Measurements from ENCODE around the gene TM4SF4. TPM values are rescaled to one million over a fixed set of nuclear protein-coding genes. Genes with fewer than 3 reads are reported as not detected.

The TM4SF4 gene
- total RNA-seq, 2 experiments from 2014 or later = not detected

GRCh38 chr3:149462581-149463011 lies 11.9 kb upstream of the TM4SF4 start:
- H3K4me1 Mint-ChIP-seq = no peaks in the 10 kb centered on the region
- H3K27ac Mint-ChIP-seq = no peak overlapping the region
- H3K36me3 Mint-ChIP-seq (ENCODE audit: low read depth) = no peaks in the 10 kb centered on the region
- H3K9me3 Mint-ChIP-seq = no peaks in the 10 kb centered on the region
- CTCF ChIA-PET = no interaction called here
- no peak overlapping the region for H3K4me3 Mint-ChIP-seq
- POLR2A ChIA-PET = no interaction called here
- DNase-seq = no peak
- peaks cover 2% of the 10 kb centered on the region for H3K27me3 Mint-ChIP-seq

GRCh38 chr3:149463921-149464320 lies 10.6 kb upstream of the TM4SF4 start:
- no peaks in the 10 kb centered on the region for H3K27me3 Mint-ChIP-seq
- ChIA-PET CTCF (no interaction called here), POLR2A (no interaction called here)
- DNase-seq = no peak
- no peaks in the 10 kb centered on the region for H3K36me3 Mint-ChIP-seq (ENCODE audit: low read depth)
- no peak overlapping the region for H3K4me3 Mint-ChIP-seq
- no peak overlapping the region for H3K27ac Mint-ChIP-seq
- no peaks in the 10 kb centered on the region for H3K4me1 Mint-ChIP-seq
- H3K9me3 Mint-ChIP-seq = no peaks in the 10 kb centered on the region

DNA sequence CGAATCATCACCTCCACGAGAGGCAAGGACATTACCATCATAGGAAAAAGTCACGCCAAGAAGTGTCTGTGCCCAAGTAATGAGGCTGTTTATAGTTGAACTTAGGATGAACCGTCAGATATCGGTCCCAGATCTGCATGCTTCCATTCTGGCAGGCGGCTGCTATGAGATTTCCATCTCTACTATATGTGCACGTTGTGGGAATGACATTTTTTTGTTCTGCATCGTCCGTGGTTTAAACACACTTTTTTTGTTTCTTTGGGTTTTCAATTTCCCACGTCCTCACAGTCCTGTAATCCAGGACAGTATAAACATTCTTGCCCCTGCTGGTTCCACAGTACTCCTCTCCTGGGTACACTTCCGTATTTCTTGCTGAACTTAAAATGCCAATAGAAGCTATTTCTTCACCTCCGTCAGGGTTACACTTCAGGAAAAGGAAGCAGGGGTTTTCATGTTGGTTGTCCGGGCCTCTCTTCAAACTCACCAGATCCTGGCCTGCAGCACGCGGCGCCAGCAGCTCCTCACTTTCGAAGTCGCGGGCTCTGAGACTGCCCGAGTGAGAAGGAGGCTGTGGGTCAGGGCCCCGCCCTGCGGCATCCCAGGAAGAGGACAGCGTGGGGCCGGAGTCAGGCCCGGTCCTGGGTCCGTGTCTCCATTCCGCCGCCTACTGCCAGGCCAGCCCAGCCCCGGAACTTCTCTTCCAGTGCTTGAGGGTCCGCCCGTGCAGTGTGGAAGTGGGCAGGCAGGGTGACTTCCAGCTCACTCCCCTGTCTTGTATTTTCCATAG lies 9.8 kb upstream of the TM4SF4 start:
- Mint-ChIP-seq H3K4me1 (no peaks in the 10 kb centered on the region), H3K36me3 (ENCODE audit: low read depth) (no peaks in the 10 kb centered on the region), H3K27ac (no peak overlapping the region), H3K9me3 (no peaks in the 10 kb centered on the region), H3K4me3 (no peak overlapping the region), H3K27me3 (no peaks in the 10 kb centered on the region)
- POLR2A ChIA-PET = no interaction called here
- DNase-seq = no peak
- CTCF ChIA-PET = no interaction called here

- H3K4me3 Mint-ChIP-seq = no peak overlapping the region
- DNase-seq = no peak
- H3K36me3 Mint-ChIP-seq (ENCODE audit: low read depth) = no peaks in the 10 kb centered on the region
- ChIA-PET CTCF (no interaction called here), POLR2A (no interaction called here)
- no peak overlapping the region for H3K27ac Mint-ChIP-seq
- peaks cover 2% of the 10 kb centered on the region for H3K27me3 Mint-ChIP-seq
- no peaks in the 10 kb centered on the region for H3K4me1 Mint-ChIP-seq
- H3K9me3 Mint-ChIP-seq = no peaks in the 10 kb centered on the region
Measured at GRCh38 chr3:149465351-149465883, 9.1 kb upstream of the TM4SF4 start.

DNA sequence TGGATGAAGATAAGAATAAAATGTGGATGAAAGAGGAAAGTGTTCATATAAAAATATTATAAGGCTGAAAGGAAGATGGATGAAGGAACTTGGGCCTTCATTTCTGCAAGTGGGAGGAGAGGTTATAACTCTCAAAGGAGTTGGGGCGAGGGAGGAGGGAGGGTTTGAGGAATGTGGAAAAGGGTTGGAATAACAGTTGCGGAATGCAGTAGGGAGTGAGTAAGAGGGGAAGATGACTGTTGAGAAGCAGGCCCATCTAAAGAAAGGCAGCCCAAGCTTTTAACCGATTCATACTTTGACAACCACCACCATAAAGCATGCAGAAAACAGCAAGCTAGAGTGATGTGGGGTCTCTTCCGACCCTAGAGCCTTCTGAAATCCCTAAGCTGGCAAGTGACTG lies 8.3 kb upstream of the TM4SF4 start:
- Mint-ChIP-seq H3K4me3 (no peak overlapping the region), H3K36me3 (ENCODE audit: low read depth) (no peaks in the 10 kb centered on the region), H3K27ac (no peak overlapping the region), H3K9me3 (no peaks in the 10 kb centered on the region), H3K4me1 (no peaks in the 10 kb centered on the region), H3K27me3 (peaks cover 2% of the 10 kb centered on the region)
- no peak for DNase-seq
- POLR2A ChIA-PET = no interaction called here
- CTCF ChIA-PET = no interaction called here

- DNase-seq = no peak
- Mint-ChIP-seq H3K36me3 (ENCODE audit: low read depth) (no peaks in the 10 kb centered on the region), H3K9me3 (no peaks in the 10 kb centered on the region), H3K4me3 (no peak overlapping the region), H3K4me1 (no peaks in the 10 kb centered on the region), H3K27ac (no peak overlapping the region), H3K27me3 (peaks cover 14% of the 10 kb centered on the region)
- POLR2A ChIA-PET = no interaction called here
- CTCF ChIA-PET = no interaction called here
Measured at GRCh38 chr3:149468504-149469212, 5.8 kb upstream of the TM4SF4 start.

DNA sequence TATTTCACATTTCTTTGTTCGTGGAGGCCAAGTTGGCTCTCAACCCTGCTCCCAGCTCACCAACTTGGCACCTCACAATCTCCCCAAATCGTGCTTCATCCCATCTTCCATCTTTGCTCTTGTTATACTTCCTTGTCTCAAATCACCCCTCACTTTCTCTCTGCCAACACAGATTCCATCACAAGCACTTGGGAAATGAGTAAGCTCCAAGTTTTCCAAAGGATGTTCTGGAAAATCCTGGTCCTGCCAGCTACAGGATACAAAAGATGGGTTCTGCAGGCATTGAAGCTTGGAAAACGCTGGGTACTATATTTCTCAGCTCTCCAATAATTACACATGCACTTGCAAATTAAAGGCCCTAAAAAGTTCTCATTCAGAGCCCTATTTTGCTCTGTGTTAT lies 4.1 kb upstream of the TM4SF4 start:
- no peaks in the 10 kb centered on the region for H3K4me1 Mint-ChIP-seq
- peaks cover 18% of the 10 kb centered on the region for H3K27me3 Mint-ChIP-seq
- no peaks in the 10 kb centered on the region for H3K36me3 Mint-ChIP-seq (ENCODE audit: low read depth)
- no peak overlapping the region for H3K27ac Mint-ChIP-seq
- POLR2A ChIA-PET = no interaction called here
- H3K4me3 Mint-ChIP-seq = no peak overlapping the region
- CTCF ChIA-PET = interaction anchor here (1.2 to 1.8 kb wide), 3 partner anchors 9 to 301 kb away, joined by 3 to 8 read pairs (median 6); no protein-coding TSS in a partner anchor
- no peaks in the 10 kb centered on the region for H3K9me3 Mint-ChIP-seq
- DNase-seq = no peak

DNA sequence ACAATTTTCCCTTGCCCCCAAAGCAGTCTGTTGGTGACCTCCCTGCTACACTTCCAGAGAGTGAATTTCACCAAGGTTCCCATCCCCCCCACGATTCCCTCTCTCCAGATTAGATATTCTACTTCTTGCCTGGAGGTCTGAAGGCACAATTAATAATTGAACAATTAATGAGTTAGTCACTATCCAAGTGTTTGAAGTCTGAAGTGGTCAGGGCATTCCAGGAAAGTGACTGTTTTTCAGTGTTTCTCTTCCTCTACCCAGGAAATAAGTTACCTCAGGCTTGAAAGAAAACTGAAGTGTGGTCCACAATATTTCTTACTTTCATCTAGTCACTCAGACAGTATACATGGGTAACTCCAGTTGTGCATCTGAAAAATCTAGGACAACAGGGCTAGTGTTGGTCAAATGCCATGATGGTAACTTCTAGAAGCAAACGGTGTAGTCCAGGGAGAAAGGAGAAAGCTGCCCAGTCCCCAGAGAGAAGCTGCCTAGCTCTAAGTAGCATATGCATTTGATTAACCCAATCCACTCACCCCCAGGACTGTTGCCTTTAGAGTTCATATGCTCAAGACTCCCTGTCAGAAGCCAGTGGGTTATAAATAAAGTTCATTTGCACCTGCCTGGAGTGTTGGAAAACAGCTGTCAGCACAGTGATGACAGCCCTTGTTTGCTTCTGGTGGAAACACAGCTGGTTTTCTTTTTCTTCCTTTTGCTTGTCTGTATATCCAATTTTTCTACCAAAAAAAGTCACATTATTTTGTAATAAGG lies 2.3 kb upstream of the TM4SF4 start:
- Mint-ChIP-seq H3K27me3 (peaks cover 18% of the 10 kb centered on the region), H3K27ac (no peak overlapping the region), H3K4me1 (no peaks in the 10 kb centered on the region), H3K4me3 (no peak overlapping the region), H3K9me3 (no peaks in the 10 kb centered on the region), H3K36me3 (ENCODE audit: low read depth) (no peaks in the 10 kb centered on the region)
- no peak for DNase-seq
- CTCF ChIA-PET = no interaction called here
- POLR2A ChIA-PET = no interaction called here

DNA sequence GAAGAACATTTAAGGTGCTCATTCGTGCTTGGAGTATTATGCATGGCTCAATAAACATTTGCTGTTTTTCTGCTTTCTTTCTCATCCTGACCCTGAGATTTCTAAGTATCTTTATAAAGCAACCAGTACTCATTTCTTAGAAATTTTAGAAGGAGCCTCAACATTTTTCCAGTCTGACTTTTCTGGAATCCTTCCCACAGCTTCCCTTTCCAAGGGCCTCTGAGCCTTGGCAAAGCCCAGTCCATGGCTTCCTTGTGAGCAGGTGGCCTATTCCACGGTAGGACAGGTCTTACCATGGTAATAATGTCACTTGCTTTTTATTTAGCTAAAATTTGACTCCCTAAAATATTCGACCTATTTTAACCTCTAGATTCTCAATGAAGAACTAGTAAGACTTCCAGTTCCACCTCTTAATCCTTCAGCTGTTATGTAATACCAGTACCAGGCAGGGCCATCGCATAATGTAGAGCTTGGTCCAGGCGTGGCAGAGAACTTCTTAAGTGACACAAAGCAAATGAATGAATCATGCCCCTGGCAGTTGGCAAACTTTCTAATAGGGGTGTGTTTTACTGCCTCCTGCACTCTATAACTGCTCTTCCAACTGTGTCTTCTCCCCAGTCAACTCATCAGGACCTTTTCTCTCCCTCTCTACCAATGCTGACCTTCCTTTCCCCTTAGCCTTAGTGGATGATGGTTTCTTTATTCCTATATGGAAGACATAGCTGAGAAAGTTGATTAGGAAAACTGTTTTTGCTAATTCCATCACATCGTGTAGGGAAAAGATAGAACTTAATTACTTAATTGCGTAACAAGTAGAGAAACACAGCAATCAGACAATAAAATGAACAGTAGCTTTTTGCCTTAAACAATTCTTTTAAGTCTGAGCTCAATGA lies 894 bp upstream of the TM4SF4 start:
- Mint-ChIP-seq H3K9me3 (no peaks in the 10 kb centered on the region), H3K27ac (no peak overlapping the region), H3K27me3 (peaks cover 20% of the 10 kb centered on the region), H3K4me3 (no peak overlapping the region), H3K4me1 (no peaks in the 10 kb centered on the region), H3K36me3 (ENCODE audit: low read depth) (no peaks in the 10 kb centered on the region)
- POLR2A ChIA-PET = no interaction called here
- DNase-seq = no peak
- CTCF ChIA-PET = interaction anchor here (1.1 kb wide), 1 partner anchor 21 kb away, joined by 3 read pairs; no protein-coding TSS in a partner anchor

- H3K9me3 Mint-ChIP-seq = no peaks in the 10 kb centered on the region
- no peak for DNase-seq
- CTCF ChIA-PET = interaction anchor here (0.8 kb wide), 1 partner anchor 12 kb away, joined by 3 read pairs; no protein-coding TSS in a partner anchor
- POLR2A ChIA-PET = no interaction called here
- no peaks in the 10 kb centered on the region for H3K36me3 Mint-ChIP-seq (ENCODE audit: low read depth)
- no peak overlapping the region for H3K4me3 Mint-ChIP-seq
- no peak overlapping the region for H3K27ac Mint-ChIP-seq
- no peaks in the 10 kb centered on the region for H3K4me1 Mint-ChIP-seq
- peaks cover 20% of the 10 kb centered on the region for H3K27me3 Mint-ChIP-seq
Measured at GRCh38 chr3:149475451-149476060, 1.1 kb downstream of the TM4SF4 start.

DNA sequence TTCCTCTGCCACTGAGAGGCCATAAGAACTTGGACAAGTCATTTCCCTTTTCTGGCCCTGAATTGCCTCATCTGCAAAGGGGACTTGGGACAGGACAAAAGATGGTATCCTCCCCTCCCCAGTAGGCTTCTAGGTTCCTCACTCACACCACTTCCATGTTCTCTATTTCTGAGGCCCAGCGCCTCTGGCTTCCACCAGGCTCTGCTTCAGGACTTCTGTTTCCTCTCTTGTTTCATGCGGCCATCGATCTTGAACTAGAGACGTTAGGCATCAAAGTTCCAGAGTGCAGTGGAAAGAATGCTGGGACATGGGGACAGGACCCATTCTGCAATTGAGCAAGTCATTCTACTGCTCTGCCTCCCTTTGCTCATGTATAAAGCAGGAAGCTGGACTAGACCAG lies 1.7 kb downstream of the TM4SF4 start:
- Mint-ChIP-seq H3K4me3 (no peak overlapping the region), H3K9me3 (no peaks in the 10 kb centered on the region), H3K27me3 (peaks cover 20% of the 10 kb centered on the region), H3K4me1 (no peaks in the 10 kb centered on the region), H3K27ac (no peak overlapping the region), H3K36me3 (ENCODE audit: low read depth) (no peaks in the 10 kb centered on the region)
- CTCF ChIA-PET = no interaction called here
- DNase-seq = no peak
- POLR2A ChIA-PET = no interaction called here

GRCh38 chr3:149479621-149480325 lies 5.3 kb downstream of the TM4SF4 start:
- Mint-ChIP-seq H3K9me3 (no peaks in the 10 kb centered on the region), H3K4me1 (no peaks in the 10 kb centered on the region), H3K27ac (no peak overlapping the region), H3K27me3 (peaks cover 12% of the 10 kb centered on the region), H3K36me3 (ENCODE audit: low read depth) (no peaks in the 10 kb centered on the region), H3K4me3 (no peak overlapping the region)
- DNase-seq = no peak
- POLR2A ChIA-PET = no interaction called here
- CTCF ChIA-PET = interaction anchor here (0.8 to 1.1 kb wide), 2 partner anchors 10 to 129 kb away, joined by 3 read pairs; no protein-coding TSS in a partner anchor
